GM18498 (cell line): ENCODE data around the gene MRGPRD.

Experiments
- ATAC-seq: cut with Tn5 transposase; IDR thresholded peaks from one replicate; pipeline ENCODE4 v1.9.1; 2021; ENCODE audit warnings: mild to moderate bottlenecking, moderate library complexity; ENCODE audit not compliant: unreplicated experiment

The MRGPRD gene

GRCh38 chr11:68950270-68950669, 30.5 kb downstream of the MRGPRD start:
- no peak for ATAC-seq

DNA sequence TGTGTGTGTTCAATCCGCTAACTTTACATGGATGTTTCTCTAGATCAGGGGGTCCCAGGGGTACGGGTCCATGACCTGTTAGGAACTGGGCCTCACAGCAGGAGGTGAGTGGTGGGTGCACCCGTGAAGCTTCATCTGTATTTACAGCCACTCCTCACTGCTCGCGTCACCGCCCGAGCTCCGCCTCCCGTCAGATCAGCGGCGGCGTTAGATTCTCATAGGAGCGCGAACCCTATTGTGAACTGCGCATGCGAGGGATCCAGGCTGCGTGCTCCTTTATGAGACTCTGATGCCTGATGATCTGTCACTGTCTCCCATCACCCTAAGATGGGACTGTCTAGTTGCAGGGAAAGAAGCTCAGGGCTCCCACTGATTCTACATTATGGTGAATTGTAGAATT, 31.9 kb downstream of the MRGPRD start:
- no peak for ATAC-seq

DNA sequence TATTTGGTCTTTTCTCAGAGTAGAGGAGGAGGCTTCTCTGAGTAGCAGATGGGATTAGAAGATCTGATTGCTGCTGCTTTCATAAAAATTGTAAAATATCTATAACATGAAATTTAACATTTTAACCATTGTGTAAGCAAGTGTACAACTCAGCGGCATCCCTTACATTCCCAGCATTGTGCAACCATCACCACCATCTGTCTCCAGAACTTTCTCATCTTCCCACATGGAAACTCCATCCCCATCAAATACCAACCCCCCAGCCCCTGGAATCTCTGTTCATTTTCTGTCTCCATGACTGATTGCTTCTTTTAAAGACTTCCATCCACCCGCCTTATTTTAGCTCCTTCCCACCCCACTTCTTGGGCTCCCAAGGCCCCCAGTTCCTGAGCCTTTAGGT, 32.3 kb downstream of the MRGPRD start:
- ATAC-seq = no peak

GRCh38 chr11:68947151-68947550, 33.6 kb downstream of the MRGPRD start:
- no peak for ATAC-seq

GRCh38 chr11:68946416-68947090, 34.2 kb downstream of the MRGPRD start:
- ATAC-seq = no peak

DNA sequence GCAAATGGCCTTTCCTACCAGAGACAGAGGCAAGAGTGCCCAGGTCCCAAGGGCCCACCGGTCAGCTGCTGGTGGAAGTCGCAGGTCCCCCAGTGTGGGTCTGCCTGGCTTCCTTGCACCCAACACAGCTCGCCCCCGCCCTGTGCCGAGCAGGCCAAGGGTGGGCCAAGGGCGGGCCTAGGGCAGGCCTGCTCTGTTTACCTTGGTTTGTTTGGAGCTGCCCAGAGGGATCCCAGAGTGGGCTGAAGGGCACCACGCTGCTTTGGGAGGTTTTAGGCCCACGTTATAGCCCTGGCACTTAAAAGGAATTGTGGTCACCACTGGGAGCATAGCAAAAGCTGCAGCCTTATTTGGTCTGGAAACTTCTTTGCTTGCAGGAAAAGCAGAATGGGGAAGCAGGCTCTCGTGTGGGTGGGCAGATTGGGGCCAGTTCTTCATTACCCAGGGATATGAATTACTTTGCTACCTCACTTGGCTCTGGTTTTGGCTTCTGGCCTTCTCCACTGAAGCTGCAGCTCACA, 38.0 kb downstream of the MRGPRD start:
- no peak for ATAC-seq

DNA sequence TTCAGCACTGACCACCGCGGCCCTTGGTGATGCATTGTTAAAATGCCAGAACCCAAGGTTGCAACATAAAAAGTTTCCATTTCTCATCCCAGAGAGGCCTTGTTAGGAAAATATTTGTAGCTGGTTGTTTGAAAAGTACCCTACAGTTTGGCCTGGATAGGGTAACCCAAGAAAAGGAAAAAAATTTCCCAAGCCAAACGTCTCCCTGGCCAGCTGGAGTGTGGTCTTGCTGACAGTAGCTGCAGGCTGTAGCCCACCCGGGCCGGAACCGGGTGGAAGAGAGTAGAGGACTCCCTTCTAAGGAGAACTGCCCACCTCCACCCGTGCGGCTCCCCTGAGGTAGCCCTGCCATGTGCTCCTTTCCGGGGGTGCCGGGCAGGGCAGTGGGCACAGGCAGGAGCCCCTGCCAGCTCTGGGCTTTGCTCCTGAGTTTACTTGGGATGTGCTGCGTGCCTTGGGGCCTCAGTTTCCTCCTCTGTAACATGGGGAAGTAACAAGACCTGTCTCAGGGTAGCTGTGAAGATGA, 38.6 kb downstream of the MRGPRD start:
- ATAC-seq = no peak

- ATAC-seq = no peak
These were observed 39.3 kb downstream of the MRGPRD start for GRCh38 chr11:68941324-68942094.

GRCh38 chr11:68940651-68941323, 40.0 kb downstream of the MRGPRD start:
- ATAC-seq = no peak

DNA sequence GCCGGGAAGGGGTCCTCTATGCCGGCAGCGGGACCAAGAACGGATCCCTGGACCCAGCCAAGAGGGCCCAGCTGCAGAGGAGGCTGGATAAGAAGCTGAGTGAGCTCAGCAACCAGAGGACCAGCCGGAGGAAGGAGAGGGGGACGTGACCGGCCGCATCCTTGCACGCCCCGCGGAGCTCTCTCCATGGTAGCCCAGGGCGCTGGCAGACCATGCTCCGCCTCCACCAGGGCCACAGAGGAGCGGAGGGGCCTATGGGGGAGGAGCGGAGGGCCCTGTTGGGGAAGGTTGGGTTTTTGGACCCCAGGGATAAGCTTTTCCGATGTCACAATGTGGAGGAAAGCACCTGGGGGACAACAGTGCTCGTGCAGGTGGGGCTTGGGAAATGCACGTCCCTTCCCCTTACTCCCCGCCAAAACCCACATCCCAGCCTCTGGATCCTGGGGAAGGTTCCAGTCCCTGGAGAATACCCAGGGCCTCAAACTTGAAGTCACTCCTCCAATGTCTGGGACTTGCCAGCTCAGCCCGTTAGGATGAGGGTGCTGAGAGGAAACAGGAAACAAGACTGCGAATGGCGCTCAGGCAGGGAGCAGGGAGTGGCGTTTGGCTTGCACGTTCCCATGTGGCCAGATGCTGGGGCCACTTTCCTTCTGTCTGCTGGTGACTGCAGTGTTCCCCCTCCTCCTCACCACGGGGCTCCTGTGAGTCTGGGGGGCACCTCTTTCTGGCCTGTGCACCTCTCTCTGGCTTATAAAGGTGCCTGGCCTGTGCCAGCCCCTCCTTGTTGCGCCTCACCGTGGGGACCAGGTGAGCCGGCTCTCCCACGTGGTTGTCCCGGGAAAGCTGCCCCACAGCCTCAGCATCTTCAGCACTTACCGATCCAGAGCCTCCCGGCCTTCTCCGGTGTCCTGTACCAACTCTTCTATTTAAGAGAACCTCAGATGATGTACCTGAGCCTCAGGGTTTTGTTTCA, 40.9 kb downstream of the MRGPRD start:
- ATAC-seq = no peak

DNA sequence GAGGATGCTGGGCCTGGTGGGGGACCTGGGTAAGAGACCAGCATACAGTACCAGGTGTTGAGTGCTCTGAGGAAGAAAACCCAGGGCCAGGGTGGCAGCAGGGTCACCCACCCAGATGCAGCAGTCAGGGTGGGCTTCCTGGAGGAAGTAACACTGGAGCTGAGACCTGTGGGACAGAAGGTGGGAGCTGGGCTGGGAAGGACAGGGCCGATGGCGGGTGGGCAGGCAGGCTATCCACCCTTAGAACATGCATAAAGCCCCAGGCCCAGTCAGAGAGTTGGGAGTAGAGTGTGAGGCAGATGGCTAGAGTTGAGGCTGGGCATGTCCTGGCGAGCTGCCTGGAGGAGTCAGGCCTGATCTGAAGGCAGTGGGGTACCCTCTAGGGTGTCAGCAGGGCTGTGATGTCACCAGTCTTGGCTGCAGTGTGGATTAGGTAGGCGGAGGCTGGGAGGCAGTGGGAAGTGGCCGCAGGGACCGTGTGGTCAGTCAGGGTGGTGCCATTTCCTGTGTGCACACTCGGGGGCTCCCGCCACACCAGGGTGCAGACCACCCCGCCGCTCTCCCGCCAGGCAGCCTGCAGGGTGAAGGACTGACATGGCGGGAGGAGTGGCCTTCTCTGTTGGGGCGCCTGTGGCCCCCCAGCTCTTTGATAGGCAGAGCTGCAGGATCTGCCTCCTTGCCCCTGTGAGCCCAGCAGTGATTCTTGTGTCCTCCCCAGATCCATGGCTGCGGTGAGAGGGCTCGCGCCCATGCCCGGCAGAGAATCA, 41.8 kb downstream of the MRGPRD start:
- no peak for ATAC-seq

GRCh38 chr11:68938088-68938487, 42.7 kb downstream of the MRGPRD start:
- no peak for ATAC-seq

DNA sequence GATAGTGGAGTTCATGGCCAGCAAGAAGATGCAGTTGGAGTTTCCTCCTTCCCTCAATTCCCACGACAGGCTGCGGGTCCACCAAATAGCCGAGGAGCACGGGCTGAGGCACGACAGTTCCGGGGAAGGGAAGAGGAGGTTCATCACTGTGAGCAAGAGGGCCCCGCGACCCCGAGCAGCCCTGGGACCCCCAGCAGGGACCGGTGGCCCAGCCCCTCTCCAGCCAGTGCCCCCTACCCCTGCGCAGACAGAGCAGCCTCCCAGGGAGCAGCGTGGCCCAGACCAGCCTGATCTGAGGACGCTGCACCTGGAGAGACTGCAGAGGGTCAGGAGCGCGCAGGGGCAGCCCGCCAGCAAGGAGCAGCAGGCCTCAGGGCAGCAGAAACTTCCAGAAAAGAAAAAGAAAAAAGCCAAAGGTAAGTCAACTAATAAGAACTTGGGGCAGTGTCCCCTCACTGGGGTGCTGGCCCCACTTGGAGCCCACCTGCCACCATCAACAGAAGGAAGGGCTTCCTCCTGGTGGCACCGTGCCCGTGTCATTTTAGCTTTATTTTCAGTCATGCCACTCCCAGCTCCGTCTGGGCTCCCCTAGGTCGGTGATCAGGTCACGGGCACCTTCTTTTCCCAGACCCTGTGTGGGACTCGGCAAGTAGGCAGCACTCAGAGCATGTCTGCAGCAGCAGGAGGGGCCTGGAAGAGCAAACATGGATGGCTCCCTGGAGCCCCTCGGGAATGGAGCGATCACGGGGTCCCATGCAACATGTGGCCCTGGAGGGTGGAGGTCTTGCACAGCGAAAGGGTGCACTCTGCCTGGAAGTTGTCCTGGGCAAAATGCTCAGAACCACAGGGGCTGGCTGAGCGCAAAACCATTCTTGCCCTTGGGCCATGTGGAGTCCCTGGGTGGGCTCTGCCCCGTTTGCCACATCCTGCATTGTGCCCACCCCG, 43.8 kb downstream of the MRGPRD start:
- no peak for ATAC-seq

- ATAC-seq = no peak
These were observed 44.5 kb downstream of the MRGPRD start for GRCh38 chr11:68936358-68936636.

DNA sequence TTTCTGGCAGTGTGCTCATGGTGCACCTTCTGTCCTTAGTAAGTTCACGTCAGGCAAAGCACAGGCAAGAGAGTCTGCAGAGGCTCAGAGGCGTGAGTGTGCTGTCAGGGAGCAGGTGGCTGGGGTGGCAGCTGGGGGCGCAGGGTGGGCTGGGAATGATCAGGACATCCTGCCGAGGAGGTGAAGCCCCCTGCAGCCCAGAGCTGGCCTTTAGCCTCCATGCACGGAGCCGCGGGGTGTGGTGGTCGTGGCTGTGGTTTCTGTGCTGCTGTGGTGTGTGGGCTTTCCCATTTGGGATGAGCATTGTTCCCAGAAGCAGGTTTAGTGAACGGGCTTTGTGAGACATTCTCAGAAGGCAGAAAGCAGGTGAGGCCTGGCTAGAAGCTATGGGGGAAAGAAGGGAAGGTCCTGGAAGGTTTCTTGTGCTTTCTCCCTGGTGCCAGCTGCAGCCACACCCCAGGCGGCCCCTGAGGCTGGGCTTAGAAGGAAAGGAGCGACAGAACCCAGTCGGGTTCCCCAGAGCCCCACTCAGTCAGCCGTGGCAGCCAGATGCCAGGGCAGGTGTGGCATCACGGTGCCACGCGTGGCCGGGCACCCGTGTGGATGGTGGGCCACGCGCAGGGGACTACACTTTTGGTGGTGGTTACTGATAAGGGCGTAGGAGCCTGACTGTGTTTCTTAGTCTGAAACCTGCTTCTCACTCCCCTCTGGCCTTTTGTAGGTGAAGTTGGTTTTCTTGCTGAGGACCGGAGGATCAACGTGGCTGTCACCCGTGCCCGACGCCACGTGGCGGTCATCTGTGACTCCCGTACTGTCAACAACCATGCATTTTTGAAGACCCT, 45.0 kb downstream of the MRGPRD start:
- ATAC-seq = no peak

DNA sequence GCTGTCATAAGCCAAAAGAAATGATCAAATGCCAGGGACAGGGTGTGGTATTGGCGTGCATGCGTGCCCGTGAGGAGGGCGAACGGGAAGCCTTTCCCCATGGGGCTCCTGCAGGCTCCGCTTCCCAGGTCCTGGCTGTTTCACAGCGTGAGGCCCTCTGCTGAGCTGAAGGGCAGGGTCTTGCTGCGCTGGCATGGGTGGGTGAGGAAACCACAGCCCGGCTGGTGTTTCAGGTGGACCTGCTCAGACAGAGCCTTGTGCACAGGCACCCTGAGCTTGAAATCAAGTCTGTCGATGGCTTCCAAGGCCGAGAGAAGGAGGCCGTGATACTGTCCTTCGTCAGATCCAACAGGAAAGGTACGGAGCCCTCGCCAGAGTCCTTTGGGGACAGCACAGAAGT, 45.7 kb downstream of the MRGPRD start:
- ATAC-seq = no peak

GRCh38 chr11:68934666-68935065, 46.1 kb downstream of the MRGPRD start:
- no peak for ATAC-seq

DNA sequence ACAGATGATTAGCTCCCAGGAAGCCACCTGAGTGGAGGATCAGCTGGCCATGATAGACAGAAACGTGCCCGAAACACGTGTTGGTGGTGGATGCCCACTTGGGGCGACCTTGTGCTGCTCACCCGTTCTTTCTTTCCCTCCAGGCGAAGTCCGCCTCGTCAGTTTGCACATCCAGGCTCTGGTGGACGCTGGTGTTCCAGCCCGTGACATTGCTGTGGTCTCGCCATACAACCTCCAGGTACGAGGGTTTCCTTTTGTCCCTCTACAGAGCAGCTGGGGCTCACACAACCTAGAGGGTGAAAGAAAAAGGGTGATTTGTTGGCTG, 46.5 kb downstream of the MRGPRD start:
- no peak for ATAC-seq
